HepG2 (cell line): ENCODE data around the gene GLCE. TPM values are rescaled to one million over a fixed set of nuclear protein-coding genes. Genes with fewer than 3 reads are reported as not detected.

ENCODE experiments used
- ATAC-seq: fragments of 200-7000 bp; cut with Tn5 transposase; 3 replicates; pipeline ENCODE4 v1.9.1; 2020; ENCODE audit warnings: mild to moderate bottlenecking, moderate library complexity
- BruUV-seq: library from RNA; stranded (reverse); fragments of 400-500 nt; replicated peaks from 2 replicates; lab custom pipeline; 2021; lab: Mats Ljungman, UMichigan
- CTCF ChIA-PET: fragments of 300-600 bp; formaldehyde crosslinking; extraction: SDS; loops from one replicate; lab custom pipeline; 2021; ENCODE audit warnings: low total read pairs, inconsistent platforms, low intra/inter-chr PET ratio; lab: Yijun Ruan, JAX
- POLR2A ChIA-PET: fragments of 350-600 bp; sonication (Branson Sonifier 250); formaldehyde crosslinking; loops from one replicate; lab custom pipeline; 2020; ENCODE audit warnings: antibody characterized with exemption, inconsistent platforms; lab: Yijun Ruan, JAX
- DNase-seq: peaks from one replicate; pipeline ENCODE4 v3.0.0-alpha.2; 2015; ENCODE audit warnings: low spot score
- FAIRE-seq: peaks from 3 replicates; lab custom pipeline; 2011; peaks lifted over from hg19 to GRCh38; lab: Jason Lieb, UNC
- H2AFZ ChIP-seq: one replicate; pipeline ENCODE4 v1.6.1; 2011; ENCODE audit warnings: low read length, inconsistent platforms
- H3K27ac ChIP-seq: fragments of 300-600 bp; 3 replicates; pipeline ENCODE4 v1.8.0; 2011; ENCODE audit warnings: mixed run types, mild to moderate bottlenecking, mixed read lengths, low read length, inconsistent platforms; ENCODE audit not compliant: insufficient read depth; ENCODE audit errors: extremely low read length
- H3K27me3 ChIP-seq, 2 experiments: fragments of 200-600 bp in 1 of 2; 2 replicates in 1 of 2; 3 replicates in 1 of 2; pipeline versions ENCODE4 v1.6.0 to v1.8.0; 2011; ENCODE audit warnings: low read length in 2 of 2, mild to moderate bottlenecking in 2 of 2, moderate library complexity in 2 of 2, inconsistent platforms in 1 of 2; ENCODE audit not compliant: insufficient read depth in 2 of 2, control insufficient read depth in 1 of 2
- H3K36me3 ChIP-seq, 2 experiments: fragments of 200-600 bp in 1 of 2; replicated peaks in 1 of 2; 2 replicates in 1 of 2; 3 replicates in 1 of 2; pipeline versions ENCODE4 v1.5.1 to v1.8.0; 2011; ENCODE audit warnings: low read length in 2 of 2, inconsistent platforms in 1 of 2; ENCODE audit not compliant: insufficient read depth in 2 of 2, control insufficient read depth in 1 of 2
- H3K4me1 ChIP-seq: 2 replicates; pipeline ENCODE4 v1.5.1; 2012; ENCODE audit warnings: low read length, inconsistent platforms; ENCODE audit not compliant: insufficient read depth
- H3K4me2 ChIP-seq: 2 replicates; pipeline ENCODE4 v1.6.0; 2011; ENCODE audit warnings: low read depth, low read length, inconsistent platforms
- H3K4me3 ChIP-seq, 3 experiments: fragments of 200-600 bp in 1 of 3; sonication (generic), shearing (Covaris generic) in 1 of 3; replicated peaks in 1 of 3; 2 replicates each; pipeline ENCODE4 v1.5.1; 2011 to 2016; ENCODE audit warnings: low read length in 3 of 3, inconsistent platforms in 2 of 3, low read depth in 2 of 3, mild to moderate bottlenecking in 2 of 3, control low read depth in 1 of 3, mixed read lengths in 1 of 3; ENCODE audit not compliant: insufficient read depth in 1 of 3
- H3K79me2 ChIP-seq: one replicate; pipeline ENCODE4 v1.6.1; 2011; ENCODE audit warnings: low read length, inconsistent platforms; ENCODE audit not compliant: insufficient read depth
- H3K9ac ChIP-seq: 2 replicates; pipeline ENCODE4 v1.6.0; 2011; ENCODE audit warnings: mild to moderate bottlenecking, low read depth, low read length, inconsistent platforms; ENCODE audit not compliant: insufficient read depth
- H3K9me3 ChIP-seq: 2 replicates; pipeline ENCODE4 v1.5.1; 2012; ENCODE audit warnings: mild to moderate bottlenecking, low read length
- H4K20me1 ChIP-seq: 2 replicates; pipeline ENCODE4 v1.6.0; 2011; ENCODE audit warnings: inconsistent platforms, mild to moderate bottlenecking, low read length, moderate library complexity; ENCODE audit not compliant: insufficient read depth
- AGO1 ChIP-seq: fragments of 200-400 bp; formaldehyde crosslinking; IDR thresholded peaks from 2 replicates; pipeline ENCODE4 v1.6.1; 2017; ENCODE audit warnings: mild to moderate bottlenecking, low read depth, low read length, moderate library complexity; ENCODE audit not compliant: poor library complexity, severe bottlenecking
- ATM ChIP-seq: fragments of 450-650 bp; IDR thresholded peaks from 2 replicates; pipeline ENCODE4 v1.7.1; 2017; ENCODE audit warnings: mild to moderate bottlenecking, borderline replicate concordance
- GTF3A ChIP-seq: sonication (generic); formaldehyde crosslinking; conservative IDR thresholded peaks from 2 replicates; pipeline ENCODE4 v1.4.0; 2020; ENCODE audit warnings: mild to moderate bottlenecking, missing genetic modification reagents
- SMAD3 ChIP-seq: sonication (generic); formaldehyde crosslinking; IDR thresholded peaks from 2 replicates; pipeline ENCODE4 v1.4.0; 2020; ENCODE audit warnings: missing genetic modification reagents
- TP53 ChIP-seq: sonication (generic); formaldehyde crosslinking; conservative IDR thresholded peaks from 2 replicates; pipeline ENCODE4 v1.4.0; 2020; ENCODE audit warnings: missing genetic modification reagents
- ZNF124 ChIP-seq: sonication (generic); formaldehyde crosslinking; IDR thresholded peaks from 2 replicates; pipeline ENCODE4 v1.4.0; 2020; ENCODE audit warnings: missing genetic modification reagents
- ZNF317 ChIP-seq: sonication (generic); formaldehyde crosslinking; IDR thresholded peaks from 2 replicates; pipeline ENCODE4 v1.5.0; 2020; ENCODE audit warnings: mild to moderate bottlenecking, missing genetic modification reagents
- ZNF549 ChIP-seq: sonication (generic); formaldehyde crosslinking; IDR thresholded peaks from 2 replicates; pipeline ENCODE4 v1.5.0; 2020; ENCODE audit warnings: missing genetic modification reagents
- WGBS: methylation state at CpG from one replicate; pipeline ENCODE4 v1.1.6; 2017; ENCODE audit warnings: low lambda C conversion rate; 5-methylcytosine and 5-hydroxymethylcytosine counted together
- in situ Hi-C: cut with HindIII; loops from 2 replicates; pipeline ENCODE4 v1.10.0; 2017; ENCODE audit warnings: low pct_unique_long_range_greater_than_20kb; ENCODE audit not compliant: extremely low pct_ligation_motif_present
- intact Hi-C: fragments of 100-400 bp; cut with micrococcal nuclease; formaldehyde crosslinking; loops from one replicate; pipeline ENCODE4 v1.10.0; 2022; ENCODE audit not compliant: unreplicated experiment
- polyA plus RNA-seq, 8 experiments: library from polyadenylated mRNA; depleted of rRNA in 3 of 8; stranded (reverse) in 7 of 8; unstranded in 1 of 8; fragments of >200 nt; fragmentation: Illumina TruSeq in 4 of 8; extraction: Trizol in 4 of 8; gene quantifications; 2 replicates each; pipeline versions ENCODE4 v1.2.1 to v1.2.3, GENCODE V29; 2011 to 2016; ENCODE audit warnings: low read depth in 4 of 8, missing spikeins in 1 of 8, mixed read lengths in 1 of 8; ENCODE audit not compliant: insufficient read depth in 1 of 8
- total RNA-seq, 5 experiments: library from RNA; depleted of rRNA; stranded (reverse); fragments of >200 nt; fragmentation: Illumina TruSeq; extraction: Trizol; gene quantifications; 2 replicates each; pipeline ENCODE4 v1.2.3, GENCODE V29; 2016; ENCODE audit warnings: low read depth in 1 of 5
- TF ChIP-seq, protein P1 (sequence below): sonication (generic); formaldehyde crosslinking; IDR thresholded peaks from 2 replicates; pipeline ENCODE4 v1.5.0; 2020; ENCODE audit warnings: missing genetic modification reagents
- TF ChIP-seq, protein P2 (sequence below): sonication (generic); formaldehyde crosslinking; IDR thresholded peaks from one replicate; pipeline ENCODE4 v1.5.1; 2020; ENCODE audit warnings: mild to moderate bottlenecking, missing genetic modification reagents; ENCODE audit errors: not compliant biosample characterization
- TF ChIP-seq, protein P3 (sequence below): sonication (generic); formaldehyde crosslinking; IDR thresholded peaks from 2 replicates; pipeline ENCODE4 v1.8.0; 2022; ENCODE audit warnings: missing genetic modification reagents, mild to moderate bottlenecking, borderline replicate concordance
- TF ChIP-seq, protein P4 (sequence below): sonication (generic); formaldehyde crosslinking; IDR thresholded peaks from 2 replicates; pipeline ENCODE4 v1.9.0; 2021; ENCODE audit warnings: missing genetic modification reagents, mild to moderate bottlenecking, borderline replicate concordance
- TF ChIP-seq, protein P5 (sequence below): sonication (generic); formaldehyde crosslinking; IDR thresholded peaks from 2 replicates; pipeline ENCODE4 v1.4.0; 2020; ENCODE audit warnings: mild to moderate bottlenecking, missing genetic modification reagents

The GLCE gene
- total and polyA plus RNA-seq, 2 of the 13 experiments (the other 11 are each of a cell fraction or from before 2014, with no cell fraction given) = 12.9 to 23.4 TPM

DNA sequence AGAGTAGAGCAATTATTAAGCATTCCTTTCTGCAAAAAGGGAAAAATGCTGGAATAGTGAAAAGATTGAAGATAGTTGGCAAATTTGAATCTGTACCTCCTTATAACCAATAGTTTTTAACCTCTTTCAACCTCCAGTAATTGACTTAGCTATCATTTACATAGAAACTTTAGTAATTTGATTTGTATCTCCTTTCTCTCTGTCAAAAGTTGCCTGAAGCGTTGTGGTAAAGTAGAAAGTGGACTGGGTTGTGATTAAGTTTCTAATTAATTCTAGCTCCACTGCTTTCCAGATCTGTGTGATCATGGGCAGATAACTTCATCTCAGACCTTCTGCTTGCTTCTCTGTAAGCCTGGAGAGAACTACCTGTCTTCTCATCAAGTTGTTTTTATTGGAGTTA is 24.8 kb downstream of the GLCE start:
- no peak overlapping the region for H3K4me3 ChIP-seq
- no peak for DNase-seq
- intact Hi-C loops (no loop called here), in situ Hi-C loops (no loop called here)
- no peaks in the 10 kb centered on the region for H3K9me3 ChIP-seq
- no TSS peak for BruUV-seq
- CTCF ChIA-PET = no interaction called here
- FAIRE-seq = no peak
- H3K4me2 ChIP-seq = no peak overlapping the region
- no peaks in the 10 kb centered on the region for H3K79me2 ChIP-seq
- no peaks in the 10 kb centered on the region for H3K27me3 ChIP-seq
- no peak overlapping the region for H3K27ac ChIP-seq
- POLR2A ChIA-PET = no interaction called here
- no peaks in the 10 kb centered on the region for H4K20me1 ChIP-seq
- H3K4me1 ChIP-seq = no peaks in the 10 kb centered on the region
- H3K36me3 ChIP-seq = no peaks in the 10 kb centered on the region
- 100% methylated on average over 1 of the region's 1 CpG for WGBS
- no peak overlapping the region for H2AFZ ChIP-seq
- ATAC-seq = no peak
- H3K9ac ChIP-seq = no peak overlapping the region
- TF ChIP-seq, protein P1, sequence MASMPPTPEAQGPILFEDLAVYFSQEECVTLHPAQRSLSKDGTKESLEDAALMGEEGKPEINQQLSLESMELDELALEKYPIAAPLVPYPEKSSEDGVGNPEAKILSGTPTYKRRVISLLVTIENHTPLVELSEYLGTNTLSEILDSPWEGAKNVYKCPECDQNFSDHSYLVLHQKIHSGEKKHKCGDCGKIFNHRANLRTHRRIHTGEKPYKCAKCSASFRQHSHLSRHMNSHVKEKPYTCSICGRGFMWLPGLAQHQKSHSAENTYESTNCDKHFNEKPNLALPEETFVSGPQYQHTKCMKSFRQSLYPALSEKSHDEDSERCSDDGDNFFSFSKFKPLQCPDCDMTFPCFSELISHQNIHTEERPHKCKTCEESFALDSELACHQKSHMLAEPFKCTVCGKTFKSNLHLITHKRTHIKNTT (CRISPR knock-in tag) = no peak
- TF ChIP-seq, protein P2, sequence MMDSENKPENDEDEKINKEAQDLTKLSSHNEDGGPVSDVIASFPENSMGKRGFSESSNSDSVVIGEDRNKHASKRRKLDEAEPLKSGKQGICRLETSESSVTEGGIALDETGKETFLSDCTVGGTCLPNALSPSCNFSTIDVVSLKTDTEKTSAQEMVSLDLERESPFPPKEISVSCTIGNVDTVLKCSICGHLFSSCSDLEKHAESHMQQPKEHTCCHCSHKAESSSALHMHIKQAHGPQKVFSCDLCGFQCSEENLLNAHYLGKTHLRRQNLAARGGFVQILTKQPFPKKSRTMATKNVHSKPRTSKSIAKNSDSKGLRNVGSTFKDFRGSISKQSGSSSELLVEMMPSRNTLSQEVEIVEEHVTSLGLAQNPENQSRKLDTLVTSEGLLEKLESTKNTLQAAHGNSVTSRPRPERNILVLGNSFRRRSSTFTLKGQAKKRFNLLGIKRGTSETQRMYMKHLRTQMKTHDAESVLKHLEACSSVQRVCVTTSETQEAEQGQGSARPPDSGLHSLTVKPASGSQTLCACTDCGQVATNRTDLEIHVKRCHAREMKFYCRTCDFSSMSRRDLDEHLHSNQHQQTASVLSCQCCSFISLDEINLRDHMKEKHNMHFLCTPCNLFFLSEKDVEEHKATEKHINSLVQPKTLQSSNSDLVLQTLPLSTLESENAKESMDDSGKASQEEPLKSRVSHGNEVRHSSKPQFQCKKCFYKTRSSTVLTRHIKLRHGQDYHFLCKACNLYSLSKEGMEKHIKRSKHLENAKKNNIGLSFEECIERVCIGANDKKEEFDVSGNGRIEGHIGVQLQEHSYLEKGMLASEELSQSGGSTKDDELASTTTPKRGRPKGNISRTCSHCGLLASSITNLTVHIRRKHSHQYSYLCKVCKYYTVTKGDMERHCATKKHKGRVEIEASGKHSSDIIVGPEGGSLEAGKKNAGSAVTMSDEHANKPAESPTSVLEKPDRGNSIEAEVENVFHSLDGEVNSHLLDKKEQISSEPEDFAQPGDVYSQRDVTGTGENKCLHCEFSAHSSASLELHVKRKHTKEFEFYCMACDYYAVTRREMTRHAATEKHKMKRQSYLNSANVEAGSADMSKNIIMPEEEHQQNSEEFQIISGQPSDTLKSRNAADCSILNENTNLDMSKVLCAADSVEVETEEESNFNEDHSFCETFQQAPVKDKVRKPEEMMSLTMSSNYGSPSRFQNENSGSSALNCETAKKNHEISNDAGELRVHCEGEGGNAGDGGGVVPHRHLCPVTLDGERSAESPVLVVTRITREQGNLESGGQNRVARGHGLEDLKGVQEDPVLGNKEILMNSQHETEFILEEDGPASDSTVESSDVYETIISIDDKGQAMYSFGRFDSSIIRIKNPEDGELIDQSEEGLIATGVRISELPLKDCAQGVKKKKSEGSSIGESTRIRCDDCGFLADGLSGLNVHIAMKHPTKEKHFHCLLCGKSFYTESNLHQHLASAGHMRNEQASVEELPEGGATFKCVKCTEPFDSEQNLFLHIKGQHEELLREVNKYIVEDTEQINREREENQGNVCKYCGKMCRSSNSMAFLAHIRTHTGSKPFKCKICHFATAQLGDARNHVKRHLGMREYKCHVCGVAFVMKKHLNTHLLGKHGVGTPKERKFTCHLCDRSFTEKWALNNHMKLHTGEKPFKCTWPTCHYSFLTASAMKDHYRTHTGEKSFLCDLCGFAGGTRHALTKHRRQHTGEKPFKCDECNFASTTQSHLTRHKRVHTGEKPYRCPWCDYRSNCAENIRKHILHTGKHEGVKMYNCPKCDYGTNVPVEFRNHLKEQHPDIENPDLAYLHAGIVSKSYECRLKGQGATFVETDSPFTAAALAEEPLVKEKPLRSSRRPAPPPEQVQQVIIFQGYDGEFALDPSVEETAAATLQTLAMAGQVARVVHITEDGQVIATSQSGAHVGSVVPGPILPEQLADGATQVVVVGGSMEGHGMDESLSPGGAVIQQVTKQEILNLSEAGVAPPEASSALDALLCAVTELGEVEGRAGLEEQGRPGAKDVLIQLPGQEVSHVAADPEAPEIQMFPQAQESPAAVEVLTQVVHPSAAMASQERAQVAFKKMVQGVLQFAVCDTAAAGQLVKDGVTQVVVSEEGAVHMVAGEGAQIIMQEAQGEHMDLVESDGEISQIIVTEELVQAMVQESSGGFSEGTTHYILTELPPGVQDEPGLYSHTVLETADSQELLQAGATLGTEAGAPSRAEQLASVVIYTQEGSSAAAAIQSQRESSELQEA (CRISPR knock-in tag) = no peak
- TF ChIP-seq TP53 (CRISPR knock-in tag) (no peak), ZNF124 (no peak), ZNF549 (CRISPR knock-in tag) (no peak), ZNF317 (no peak), SMAD3 (CRISPR knock-in tag) (no peak), AGO1 (no peak), GTF3A (CRISPR knock-in tag) (no peak), ATM (no peak)
- TF ChIP-seq, protein P3, sequence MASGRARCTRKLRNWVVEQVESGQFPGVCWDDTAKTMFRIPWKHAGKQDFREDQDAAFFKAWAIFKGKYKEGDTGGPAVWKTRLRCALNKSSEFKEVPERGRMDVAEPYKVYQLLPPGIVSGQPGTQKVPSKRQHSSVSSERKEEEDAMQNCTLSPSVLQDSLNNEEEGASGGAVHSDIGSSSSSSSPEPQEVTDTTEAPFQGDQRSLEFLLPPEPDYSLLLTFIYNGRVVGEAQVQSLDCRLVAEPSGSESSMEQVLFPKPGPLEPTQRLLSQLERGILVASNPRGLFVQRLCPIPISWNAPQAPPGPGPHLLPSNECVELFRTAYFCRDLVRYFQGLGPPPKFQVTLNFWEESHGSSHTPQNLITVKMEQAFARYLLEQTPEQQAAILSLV (CRISPR knock-in tag) = no peak
- TF ChIP-seq, protein P4, sequence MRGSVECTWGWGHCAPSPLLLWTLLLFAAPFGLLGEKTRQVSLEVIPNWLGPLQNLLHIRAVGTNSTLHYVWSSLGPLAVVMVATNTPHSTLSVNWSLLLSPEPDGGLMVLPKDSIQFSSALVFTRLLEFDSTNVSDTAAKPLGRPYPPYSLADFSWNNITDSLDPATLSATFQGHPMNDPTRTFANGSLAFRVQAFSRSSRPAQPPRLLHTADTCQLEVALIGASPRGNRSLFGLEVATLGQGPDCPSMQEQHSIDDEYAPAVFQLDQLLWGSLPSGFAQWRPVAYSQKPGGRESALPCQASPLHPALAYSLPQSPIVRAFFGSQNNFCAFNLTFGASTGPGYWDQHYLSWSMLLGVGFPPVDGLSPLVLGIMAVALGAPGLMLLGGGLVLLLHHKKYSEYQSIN (CRISPR knock-in tag) = no peak
- TF ChIP-seq, protein P5, sequence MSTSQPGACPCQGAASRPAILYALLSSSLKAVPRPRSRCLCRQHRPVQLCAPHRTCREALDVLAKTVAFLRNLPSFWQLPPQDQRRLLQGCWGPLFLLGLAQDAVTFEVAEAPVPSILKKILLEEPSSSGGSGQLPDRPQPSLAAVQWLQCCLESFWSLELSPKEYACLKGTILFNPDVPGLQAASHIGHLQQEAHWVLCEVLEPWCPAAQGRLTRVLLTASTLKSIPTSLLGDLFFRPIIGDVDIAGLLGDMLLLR (CRISPR knock-in tag) = no peak
